IPS DF 4.7 (cell line): ENCODE measurements around the gene GP2.

Source experiments
- DNase-seq: peaks from one replicate; pipeline ENCODE4 v3.0.0-alpha.2; 2013; ENCODE audit warnings: low spot score; ENCODE audit errors: extremely low read depth

The GP2 gene

DNA sequence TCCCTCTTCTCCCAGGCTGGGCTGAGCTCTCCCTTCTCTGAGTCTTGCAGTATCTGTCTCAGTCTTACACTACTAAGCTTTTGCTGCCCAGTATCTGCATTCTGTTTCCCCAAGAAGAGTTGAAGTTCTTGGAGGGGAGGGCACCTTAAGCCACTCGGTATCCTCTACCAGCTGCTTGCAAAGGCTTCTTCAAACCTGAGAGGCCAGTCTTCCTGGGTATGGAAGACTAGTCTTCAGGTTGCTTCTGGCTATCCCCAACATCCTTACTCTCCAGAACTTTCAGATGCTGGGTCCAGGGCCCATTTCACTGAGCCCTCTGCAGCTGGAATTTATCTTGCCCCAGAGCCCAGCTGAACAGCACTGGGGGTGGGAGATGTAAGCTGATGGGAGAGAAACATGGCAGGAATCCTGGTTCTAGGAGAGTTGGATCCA lies 20.1 kb downstream of the GP2 start:
- no peak for DNase-seq

DNA sequence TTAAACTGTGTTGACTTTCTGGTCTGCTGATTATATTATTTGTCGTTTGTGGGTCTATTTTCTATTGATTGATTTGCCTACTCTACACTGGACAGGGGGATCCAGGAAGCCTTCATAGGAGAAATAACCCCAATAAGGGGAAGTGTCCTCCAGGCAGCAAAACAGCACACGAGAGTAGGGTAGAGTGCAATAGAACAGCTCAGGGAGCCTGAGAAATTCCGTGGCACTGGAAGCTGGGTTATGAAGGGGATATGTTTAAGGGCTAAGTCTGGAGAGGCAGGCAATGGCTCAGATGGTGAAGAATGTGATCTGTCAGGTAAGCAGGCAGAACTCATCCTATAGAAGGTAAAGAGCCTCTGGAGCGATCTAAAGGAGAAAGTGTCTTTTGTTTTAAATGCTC lies 20.9 kb downstream of the GP2 start:
- DNase-seq: no peak

DNA sequence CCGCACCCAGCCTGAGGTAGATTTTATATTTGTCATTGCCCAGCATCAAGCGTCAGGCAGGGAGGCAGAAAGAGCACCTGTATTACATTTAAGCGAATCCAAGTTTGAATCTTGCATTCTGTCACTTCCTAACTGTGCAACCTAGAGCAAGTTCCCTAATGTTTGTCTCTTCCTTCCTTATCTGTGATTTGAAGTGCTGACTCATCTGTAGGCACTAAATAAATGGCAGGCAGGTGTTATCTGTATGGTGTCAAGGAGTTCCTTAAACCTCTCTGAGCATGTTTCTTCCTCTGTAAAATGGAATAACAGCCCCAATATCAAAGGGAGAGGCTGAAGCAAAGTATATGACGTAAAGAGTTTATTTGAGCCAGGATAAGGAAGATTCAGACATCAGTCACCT lies 24.3 kb downstream of the GP2 start:
- no peak for DNase-seq

DNA sequence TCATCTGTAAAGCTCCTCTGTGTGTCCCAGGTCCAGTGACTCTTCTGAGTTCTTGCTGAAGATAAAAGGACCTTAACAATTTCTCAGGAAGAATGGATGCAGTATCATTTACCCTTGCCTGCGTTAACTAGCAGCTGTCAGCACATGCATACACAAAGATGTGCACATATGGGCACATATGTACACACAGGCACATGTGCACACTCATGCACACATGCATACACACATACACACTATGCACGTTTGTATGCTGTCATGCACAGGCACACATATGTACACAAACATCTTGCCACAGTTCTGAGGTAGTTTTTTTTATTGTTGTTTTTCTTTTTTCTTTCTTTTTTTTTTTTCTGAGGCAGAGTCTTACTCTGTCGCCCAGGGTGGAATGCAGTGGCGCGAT lies 24.9 kb downstream of the GP2 start:
- DNase-seq: no peak

DNA sequence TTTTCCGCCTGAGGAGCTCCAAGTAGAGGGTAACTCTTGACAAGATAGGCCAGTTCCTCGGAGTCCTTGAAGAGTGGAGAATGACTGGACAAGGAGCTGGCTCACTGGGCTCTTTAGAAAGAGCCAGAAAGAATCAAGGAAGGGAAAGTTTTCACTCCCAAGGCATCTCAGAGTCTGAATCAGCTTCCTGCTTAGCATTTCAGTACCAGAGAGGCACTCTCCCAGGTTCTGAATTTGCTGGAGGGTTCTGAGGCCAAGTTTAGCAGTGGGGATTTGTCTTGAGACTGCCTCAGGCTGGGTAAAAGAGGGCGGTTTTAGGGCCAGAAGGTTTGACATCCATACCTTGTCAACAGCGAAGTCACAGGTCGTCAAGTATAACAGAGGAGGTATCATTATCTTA lies 25.5 kb downstream of the GP2 start:
- no peak for DNase-seq

DNA sequence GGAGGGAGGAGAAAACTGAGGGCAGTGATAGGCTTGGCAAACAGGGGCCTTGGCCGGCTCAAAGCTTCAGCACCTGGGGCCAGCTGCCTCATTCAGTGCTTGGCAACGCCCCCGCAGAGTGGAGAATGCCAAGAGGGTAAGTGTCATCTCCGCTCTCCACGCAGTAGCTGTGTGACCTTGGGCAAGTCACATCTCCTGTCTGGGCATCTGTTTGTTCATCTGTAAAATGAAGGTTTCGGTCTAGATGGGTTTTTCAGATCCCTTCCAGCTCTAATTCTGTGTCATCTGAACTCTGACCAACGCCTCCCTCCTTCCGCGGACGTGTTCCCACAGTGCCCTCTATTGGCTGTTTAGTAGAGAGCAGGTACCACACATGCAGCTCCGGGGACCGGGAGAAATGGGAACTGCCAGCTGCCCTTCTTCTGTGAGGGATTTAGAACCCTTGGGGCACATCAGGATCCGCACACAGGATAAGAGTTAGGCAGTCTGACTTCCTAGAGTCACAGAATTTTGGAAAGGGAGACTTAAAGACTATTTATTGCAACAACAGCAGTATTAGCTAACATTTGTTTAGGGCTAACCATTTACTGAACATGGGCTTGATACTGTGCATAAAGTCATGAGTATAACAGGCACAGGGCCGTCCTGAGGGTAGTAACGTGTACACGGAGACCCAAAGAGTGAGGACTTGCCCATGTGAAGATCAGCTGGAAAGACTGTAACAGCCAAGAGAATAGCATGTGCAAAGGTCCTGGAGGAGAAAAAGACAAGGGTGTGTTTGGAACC lies 26.8 kb downstream of the GP2 start:
- peak; percentile 56 for DNase-seq

DNA sequence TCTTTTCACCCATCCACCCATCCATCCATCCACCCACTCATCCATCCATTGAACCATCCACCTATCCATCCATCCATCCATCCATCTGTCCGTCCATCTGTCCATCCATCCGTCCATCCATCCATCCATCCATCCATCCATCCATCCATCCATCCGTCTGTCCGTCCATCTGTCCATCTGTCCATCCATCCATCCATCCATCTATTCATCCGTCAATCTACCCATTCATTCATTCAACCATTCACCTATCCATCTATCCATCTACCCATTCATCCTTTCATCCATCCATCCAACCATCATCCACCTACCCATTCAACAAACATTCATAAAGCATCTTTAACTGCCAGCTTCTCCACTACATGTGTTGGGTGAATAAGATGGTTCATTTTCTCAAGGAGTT lies 28.9 kb downstream of the GP2 start:
- no peak for DNase-seq

DNA sequence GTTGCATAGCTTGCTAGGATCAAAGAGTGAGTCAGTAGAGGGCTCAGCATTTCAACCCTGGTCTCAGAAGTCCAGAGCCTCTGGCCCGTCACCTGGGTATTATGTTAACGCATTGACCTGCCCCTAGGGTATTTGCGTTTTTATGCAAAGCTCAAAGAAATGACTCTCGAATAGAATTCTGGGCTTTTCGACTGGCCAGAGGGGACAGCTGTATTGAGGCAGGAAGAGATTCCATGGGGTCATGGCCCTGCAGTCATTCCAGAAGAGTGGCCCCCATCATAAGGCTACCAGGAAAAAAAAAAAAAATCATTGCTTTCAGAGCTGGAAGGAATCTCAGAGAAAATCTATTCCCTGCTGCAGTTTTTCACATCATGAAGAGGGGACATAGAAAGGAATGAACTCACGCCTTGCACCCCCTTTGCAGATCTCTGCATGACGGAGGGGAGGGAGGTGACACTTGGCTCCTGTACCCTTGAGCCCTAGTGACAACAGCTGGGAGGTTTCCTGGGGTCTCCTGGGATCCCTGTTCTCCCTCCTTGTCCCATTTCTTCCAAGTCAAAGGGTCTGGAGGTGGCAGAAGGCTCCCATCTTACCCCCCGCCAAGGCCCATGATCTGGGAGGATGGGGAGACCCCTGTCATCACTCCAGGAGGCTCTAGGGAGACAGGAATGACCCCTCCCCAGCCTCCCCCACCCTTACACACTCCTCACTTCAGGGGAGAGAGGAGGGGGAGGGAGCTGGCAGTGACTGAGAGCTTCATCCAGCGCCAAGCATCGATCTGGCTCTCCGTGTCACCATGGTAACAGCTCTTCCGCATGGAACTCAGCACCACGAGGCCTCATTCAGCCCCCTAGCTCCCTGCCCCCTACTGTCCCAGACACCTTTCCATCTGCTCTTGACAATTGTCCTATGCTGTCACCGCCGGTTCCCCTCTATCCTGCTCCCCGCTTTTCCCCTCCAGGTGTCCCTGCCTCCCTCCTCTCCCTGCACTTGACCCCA lies 35.8 kb downstream of the GP2 start:
- DNase-seq: no peak

DNA sequence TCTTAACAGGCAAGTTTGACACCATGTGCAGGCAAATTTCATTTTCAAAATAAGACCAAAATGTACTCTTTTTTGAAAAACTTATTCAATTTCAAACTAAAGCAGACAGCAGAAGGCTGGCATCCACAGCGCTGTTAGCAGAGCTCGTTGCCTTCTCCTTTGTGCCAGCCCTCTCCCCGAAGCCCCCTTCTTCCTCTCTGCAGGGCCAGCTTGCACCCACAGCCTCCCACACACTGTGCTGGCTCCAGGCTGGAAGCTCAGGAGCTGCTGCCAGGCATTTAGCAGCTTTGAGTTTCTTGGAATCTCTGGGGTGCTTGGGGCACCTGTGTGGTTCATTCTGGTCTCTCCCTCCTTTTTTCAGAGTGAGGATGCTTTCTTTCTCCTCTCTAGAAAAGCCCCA lies 37.7 kb downstream of the GP2 start:
- DNase-seq: no peak

DNA sequence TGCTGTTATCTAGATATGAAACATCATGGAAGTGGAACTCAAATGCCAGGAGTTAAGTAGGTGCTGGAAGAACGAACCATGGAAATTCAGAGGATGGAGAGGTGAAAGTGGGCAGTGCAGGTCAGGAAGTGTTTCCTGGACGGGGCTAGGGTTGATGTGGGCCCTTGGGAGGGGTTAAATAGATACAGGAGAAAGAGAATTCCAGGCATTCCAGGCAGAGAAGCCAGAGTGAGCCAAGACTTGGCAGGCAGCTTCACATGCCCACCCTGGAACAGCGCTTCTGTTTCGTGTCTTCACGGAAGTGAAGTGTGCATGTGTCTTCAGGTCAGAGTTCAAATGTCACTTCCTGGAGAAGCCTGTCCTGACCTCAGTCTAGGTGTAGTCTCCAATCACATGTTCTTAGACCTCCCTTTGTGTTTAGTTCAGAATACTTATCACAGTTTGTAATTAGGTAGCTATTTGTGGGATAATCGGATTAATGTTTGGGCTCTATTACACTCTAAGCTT lies 41.3 kb downstream of the GP2 start:
- DNase-seq: no peak

DNA sequence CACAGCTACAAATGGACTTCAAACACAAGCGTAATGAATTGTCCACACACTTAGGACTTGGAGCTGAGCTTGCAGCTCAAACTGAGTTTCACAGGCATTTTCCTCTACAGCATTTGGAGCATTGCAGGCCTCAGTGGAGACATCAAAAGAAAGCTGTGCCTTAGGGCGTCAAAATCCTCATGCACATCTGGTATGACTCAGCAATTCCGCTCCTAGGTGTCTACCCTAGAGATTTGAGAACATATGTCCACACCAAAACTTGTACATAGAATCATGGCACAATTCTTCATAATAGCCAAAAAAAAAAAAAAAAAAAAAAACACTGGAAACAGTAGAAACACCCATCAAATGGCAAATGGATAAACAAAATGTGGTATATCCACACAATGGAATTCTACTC lies 47.1 kb downstream of the GP2 start:
- DNase-seq: no peak

DNA sequence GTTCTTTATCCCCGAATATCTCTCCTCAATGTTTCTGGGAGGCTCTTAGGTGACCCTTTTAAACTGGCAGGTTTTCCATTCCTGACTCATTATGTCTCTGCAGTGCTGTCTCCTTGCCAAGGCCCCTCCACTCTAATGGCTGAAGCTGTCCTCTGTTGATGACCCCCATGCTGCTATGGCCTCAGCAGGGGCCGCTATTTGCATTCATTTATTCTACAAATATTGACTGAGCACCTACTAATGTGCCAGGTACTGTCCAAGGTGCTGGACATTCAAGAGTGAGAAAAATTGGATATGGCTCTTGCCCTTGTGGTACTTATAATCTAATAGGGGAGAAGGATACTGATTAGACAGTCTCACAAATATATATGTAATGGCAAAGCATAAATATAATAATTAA lies 55.4 kb downstream of the GP2 start:
- no peak for DNase-seq

DNA sequence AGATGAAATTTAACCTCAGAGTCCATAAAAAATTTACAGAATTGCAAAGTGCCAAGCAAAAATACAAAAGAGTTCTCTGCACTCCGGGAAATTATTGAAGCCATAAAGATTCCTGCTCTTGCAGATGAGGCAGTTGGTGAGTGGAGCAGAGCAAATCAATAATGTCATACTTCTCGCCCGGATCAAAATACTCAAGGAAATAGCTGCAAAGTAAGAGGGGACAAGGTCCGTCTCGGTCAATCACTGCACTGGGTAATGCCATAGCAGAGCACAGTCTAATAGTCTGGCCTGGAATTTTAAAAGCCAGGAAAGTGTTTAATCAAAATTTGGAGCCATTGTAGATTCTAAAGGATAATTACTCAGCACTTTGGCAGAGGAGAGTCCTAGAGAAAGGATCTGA lies 58.9 kb downstream of the GP2 start:
- no peak for DNase-seq

DNA sequence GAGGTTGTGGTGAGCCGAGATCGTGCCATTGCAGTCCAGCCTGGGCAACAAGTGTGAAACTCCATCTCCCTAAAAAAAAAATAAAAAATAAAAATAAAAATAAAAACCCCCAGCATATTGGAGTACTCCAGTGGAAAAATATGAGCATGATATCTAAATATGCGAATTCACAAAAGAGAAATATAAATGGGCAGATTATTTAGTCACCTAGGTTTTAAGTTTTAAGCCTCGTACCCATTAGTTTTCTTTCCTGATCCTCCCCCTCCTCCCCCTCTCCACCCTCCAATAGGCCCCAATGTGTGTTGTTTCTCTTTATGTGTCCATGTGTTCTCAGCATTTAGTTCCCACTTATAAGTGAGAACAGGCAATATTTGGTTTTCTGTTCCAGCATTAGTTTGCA lies 62.3 kb downstream of the GP2 start:
- DNase-seq: no peak

DNA sequence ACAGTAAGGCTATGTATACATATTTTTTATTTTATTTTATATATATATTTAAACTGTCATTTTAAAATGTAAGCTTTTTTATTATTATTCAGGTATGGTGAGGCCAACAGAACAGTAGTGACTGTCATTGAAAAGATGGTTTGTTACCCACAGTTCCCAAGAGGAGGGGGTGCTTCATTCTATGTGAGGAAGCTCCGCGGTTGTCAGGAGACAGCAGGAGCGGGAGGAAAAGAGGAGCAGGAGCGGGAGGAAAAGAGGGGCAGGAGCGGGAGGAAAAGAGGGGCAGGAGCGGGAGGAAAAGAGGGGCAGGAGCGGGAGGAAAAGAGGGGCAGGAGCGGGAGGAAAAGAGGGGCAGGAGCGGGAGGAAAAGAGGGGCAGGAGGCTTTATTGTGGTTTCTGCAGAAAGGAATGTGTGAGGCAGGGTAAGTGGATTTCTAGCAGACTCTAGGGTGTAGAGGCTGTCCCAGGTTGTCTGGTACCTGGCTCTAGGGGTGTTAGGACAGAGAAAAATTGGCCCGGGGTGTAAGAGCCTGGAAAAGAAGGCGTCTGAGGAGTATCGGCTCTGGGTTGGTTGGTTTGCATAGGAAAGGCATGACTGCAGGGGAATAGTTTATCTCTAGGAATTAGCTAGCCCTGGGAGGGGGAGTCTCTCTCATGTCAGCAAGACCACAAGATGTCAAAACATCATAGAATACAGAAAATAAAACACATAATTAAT lies 64.0 kb downstream of the GP2 start:
- DNase-seq: no peak

DNA sequence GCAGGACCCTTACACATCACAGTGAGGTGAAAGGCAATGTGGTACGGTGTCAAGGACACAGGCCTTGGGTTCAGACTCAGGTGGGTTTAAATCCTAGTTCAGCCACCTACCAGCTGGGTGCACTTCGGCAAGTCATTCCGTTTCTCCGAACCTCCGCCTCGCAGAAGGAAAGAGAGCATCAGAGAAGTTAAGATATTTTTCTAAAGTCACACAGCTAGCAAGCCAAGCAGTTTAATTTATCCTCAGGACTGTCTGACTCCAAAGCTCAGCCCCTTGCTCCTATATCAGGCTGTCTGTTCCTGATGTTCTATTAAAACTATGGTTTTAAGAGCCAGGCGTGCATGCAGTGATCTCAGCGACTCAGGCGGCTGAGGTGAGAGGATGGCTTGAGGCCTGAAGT lies 65.1 kb downstream of the GP2 start:
- no peak for DNase-seq

DNA sequence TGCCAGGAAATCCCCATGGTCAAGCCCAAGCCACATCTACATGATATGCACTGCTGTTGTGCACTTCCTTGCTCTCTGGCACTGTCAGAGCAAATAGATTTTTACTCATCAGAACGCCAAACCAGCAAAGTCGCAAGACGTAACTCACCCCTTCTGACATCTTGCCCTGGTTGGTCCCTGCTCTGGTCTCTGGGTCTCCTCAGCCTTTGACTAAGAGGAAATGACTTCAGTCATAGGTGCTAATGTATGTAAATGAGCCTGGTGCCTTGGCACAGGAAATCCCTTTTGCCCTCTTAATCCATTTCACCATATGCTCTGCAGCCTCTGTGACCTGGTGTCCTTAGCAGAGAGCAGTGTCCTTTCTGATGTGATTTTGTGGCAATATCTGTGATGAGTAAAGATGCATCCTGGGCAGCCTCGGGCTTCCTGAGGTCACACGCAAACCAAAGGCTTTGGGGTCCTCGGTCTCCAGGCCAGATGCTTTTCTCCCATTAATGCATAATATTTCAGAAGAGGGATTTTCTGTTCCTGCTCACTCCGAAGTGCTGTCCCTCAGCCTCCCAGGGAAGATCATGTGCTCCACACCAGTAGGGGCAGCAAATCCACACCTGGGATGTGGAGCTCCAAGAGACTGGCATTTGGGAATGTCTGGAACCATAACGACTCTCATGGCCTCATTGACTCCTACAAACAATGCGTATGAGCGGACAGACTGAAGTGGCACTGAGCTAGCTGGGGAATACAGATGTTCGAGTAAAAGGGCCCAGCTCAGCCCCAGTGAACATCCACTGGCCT lies 66.9 kb downstream of the GP2 start:
- no peak for DNase-seq
